ENCODE data around the gene ZNF345. TPM values are rescaled to one million over a fixed set of nuclear protein-coding genes. Genes with fewer than 3 reads are reported as not detected.

The ZNF345 gene
- total and polyA plus RNA-seq, 9 of the 15 experiments (the other 6 are each of a cell fraction or from before 2014, with no cell fraction given): 0.38 to 1.6 (median 0.65) TPM

GRCh38 chr19:36915992-36916830 lies 65.5 kb downstream of the ZNF345 start, which contains the start of the genes ZNF568 and ZNF829 (continued):
- TF ChIP-seq, protein P1, sequence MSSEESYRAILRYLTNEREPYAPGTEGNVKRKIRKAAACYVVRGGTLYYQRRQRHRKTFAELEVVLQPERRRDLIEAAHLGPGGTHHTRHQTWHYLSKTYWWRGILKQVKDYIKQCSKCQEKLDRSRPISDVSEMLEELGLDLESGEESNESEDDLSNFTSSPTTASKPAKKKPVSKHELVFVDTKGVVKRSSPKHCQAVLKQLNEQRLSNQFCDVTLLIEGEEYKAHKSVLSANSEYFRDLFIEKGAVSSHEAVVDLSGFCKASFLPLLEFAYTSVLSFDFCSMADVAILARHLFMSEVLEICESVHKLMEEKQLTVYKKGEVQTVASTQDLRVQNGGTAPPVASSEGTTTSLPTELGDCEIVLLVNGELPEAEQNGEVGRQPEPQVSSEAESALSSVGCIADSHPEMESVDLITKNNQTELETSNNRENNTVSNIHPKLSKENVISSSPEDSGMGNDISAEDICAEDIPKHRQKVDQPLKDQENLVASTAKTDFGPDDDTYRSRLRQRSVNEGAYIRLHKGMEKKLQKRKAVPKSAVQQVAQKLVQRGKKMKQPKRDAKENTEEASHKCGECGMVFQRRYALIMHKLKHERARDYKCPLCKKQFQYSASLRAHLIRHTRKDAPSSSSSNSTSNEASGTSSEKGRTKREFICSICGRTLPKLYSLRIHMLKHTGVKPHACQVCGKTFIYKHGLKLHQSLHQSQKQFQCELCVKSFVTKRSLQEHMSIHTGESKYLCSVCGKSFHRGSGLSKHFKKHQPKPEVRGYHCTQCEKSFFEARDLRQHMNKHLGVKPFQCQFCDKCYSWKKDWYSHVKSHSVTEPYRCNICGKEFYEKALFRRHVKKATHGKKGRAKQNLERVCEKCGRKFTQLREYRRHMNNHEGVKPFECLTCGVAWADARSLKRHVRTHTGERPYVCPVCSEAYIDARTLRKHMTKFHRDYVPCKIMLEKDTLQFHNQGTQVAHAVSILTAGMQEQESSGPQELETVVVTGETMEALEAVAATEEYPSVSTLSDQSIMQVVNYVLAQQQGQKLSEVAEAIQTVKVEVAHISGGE (CRISPR knock-in tag; IDR thresholded peaks at IDR 0.05): peak in 1 of 3 experiments; percentile 86; a peak in 1 of 6 replicates

DNA sequence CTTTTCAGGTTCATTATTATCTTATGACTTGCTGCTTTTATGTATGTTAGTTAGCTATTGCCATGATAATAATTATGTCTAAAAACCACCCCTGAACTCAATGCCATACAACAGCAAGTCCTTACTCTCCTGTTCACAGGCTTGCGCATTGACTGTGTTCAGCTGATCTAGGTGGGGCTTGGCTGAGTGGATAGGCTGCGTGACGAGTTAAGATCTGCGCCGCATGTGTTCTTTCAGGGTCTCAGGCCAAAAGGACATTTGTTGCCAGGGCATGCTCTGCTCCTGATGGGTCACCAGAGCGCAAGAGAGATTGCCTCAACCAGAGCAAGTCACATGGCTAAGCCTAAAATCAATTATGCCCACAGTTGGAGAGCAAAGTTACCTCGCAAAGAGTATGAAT lies 66.3 kb downstream of the ZNF345 start:
- no peak overlapping the region for H2AFZ ChIP-seq (ENCODE audit: low read depth, low read length)
- no peaks in the 10 kb centered on the region for H3K36me3 ChIP-seq (ENCODE audit: control insufficient read depth, insufficient read depth, low read length)
- H3K4me1 ChIP-seq (replicated peaks in 1 of 2; ENCODE audit: control insufficient read depth in 2 of 2, insufficient read depth in 2 of 2, low read length in 2 of 2): no peaks in the 10 kb centered on the region; a peak in 1 of 5 replicates
- 2% methylated on average over 7 of the region's 7 CpGs for WGBS (ENCODE audit: insufficient coverage, low coverage, missing lambda C conversion rate)
- ChIA-PET POLR2A (no interaction called here), CTCF (ENCODE audit: low intra/inter-chr PET ratio) (no interaction called here)
- H3K79me2 ChIP-seq (ENCODE audit: control insufficient read depth, insufficient read depth, low read length): no peaks in the 10 kb centered on the region
- no peak overlapping the region for H3K4me2 ChIP-seq (ENCODE audit: insufficient read depth, low read length)
- in situ Hi-C loops (cut with MboI): no loop called here
- no TSS peak for BruUV-seq (replicated peaks)
- H3K4me3 ChIP-seq: no peak overlapping the region
- FAIRE-seq (no peak), DNase-seq (ENCODE audit: extremely low read depth in 1 of 4, low spot score in 3 of 4) (no peak), ATAC-seq (no peak)
- H3K9ac ChIP-seq (ENCODE audit: insufficient read depth in 1 of 2, low read depth in 2 of 2, low read length in 2 of 2): no peak overlapping the region
- no peaks in the 10 kb centered on the region for H3K27me3 ChIP-seq (ENCODE audit: control insufficient read depth in 2 of 2, insufficient read depth in 2 of 2, low read length in 2 of 2)
- TF ChIP-seq TARDBP (IDR thresholded peaks at IDR 0.05) (no peak), ZNF354B (CRISPR knock-in tag; IDR thresholded peaks at IDR 0.05) (no peak), FUS (optimal IDR thresholded peaks at IDR 0.05; ENCODE audit: low read depth, low read length) (no peak), NCOA1 (IDR thresholded peaks at IDR 0.05; ENCODE audit: low read depth) (no peak), GABPB2 (CRISPR knock-in tag; conservative IDR thresholded peaks at IDR 0.05) (no peak)
- H3K9me1 ChIP-seq (ENCODE audit: control insufficient read depth, insufficient read depth, low read length): no peaks in the 10 kb centered on the region
- intact Hi-C loops (cut with micrococcal nuclease): no loop called here
- no peaks in the 10 kb centered on the region for H4K20me1 ChIP-seq (replicated peaks; ENCODE audit: control insufficient read depth, insufficient read depth, low read length)
- H3K9me3 ChIP-seq (replicated peaks; ENCODE audit: control insufficient read depth, insufficient read depth, low read depth, low read length): peaks cover 3% of the 10 kb centered on the region; the same call in 1 of the 2 replicates
- no peak overlapping the region for H3K27ac ChIP-seq (ENCODE audit: extremely low read depth, low read depth, low read length)

Data from K562 (cell line).